22Rv1 (cell line): ENCODE measurements around the gene MTX1.

Experiments used
- H3K27ac ChIP-seq: fragments of 450-650 bp; 2 replicates; pipeline ENCODE4 v1.5.1; 2017
- CTCF ChIP-seq: fragments of 450-650 bp; IDR thresholded peaks from 2 replicates; pipeline ENCODE4 v1.5.1; 2017; ENCODE audit warnings: mild to moderate bottlenecking
- ZFX ChIP-seq: fragments of 450-650 bp; IDR thresholded peaks from 2 replicates; pipeline ENCODE4 v1.6.1; 2017; ENCODE audit warnings: antibody characterized with exemption, borderline replicate concordance

Gene MTX1

GRCh38 chr1:155195201-155196102, 13.0 kb upstream of the MTX1 start:
- TF ChIP-seq ZFX: no peak
- TF ChIP-seq CTCF: no peak
- H3K27ac ChIP-seq: peak overlapping the region; percentile 93

DNA sequence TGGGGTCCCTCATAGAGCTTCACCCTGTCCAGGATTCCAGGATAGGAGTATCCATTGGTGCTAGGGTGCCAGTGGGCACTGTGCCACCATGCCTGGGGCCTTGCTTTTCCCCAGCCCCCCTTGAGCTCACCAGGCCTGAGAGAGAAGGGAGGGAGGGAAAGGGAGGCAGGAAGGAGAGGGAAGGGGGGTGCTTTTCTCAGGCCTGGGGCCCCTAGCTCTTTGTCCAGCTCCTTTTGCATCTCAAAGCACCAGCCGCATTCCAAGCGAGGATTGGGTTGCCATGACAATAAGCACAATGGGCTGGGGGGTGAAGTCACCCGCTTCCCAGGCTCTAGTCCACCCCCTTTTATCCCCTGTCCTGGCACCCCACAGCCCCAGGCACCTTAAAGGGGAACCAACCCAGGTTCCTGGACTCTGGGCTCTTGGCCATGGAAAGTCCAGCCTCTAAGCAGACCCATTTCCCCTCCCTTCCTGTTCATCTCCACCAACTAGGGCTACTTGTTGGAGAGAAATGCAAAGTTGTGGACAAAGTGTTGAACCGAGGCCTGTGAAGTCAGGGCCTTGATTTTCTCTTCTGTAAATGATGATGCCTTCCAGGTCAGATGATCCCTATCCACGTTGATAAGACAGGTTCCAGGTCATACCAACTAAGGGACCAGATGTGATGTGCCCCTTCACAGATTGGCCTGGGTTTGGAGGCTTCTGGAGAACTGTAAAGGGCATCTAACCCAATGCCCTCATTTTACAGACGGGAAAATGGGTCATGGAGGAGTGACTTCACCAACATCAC, 12.2 kb upstream of the MTX1 start:
- peak overlapping the region; percentile 93; the same call in 1 of the 2 replicates for H3K27ac ChIP-seq
- no peak for TF ChIP-seq ZFX
- TF ChIP-seq CTCF: no peak

DNA sequence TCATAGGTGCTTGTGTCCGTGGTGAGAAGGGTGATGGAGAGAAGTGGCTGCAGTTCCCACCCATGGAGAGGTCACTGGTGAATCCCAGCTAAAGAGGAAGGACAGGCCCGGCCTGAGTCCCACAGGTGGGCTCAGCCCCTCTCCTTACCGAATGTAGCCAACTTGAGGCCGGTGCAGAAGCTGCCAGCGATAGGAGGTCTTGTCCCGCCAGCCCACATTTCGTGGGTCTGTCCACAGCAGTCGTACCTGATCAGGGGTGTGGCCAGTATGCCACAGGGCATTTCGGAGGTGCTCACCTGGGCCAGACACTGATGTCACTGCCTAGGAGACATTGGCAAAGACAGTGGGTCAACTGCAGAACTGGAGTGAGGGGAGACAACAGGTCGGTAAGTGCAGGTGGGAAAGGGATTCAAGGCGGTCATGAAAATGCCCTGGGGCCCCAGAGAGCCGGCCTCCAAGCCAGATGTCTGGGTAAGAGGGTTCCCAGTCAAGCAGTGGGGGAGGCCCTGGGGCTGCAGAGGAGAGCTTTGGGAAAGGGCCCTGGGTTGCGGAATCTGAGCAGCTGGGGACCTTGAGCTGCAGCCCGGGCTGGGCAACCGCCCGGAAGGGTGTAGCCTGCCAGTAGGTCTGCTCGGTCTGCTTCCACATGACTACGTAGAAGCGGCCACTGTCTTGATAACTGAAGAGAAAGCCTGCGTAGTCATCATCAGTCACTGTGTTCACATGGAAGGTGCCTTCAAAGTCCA, 11.4 kb upstream of the MTX1 start:
- H3K27ac ChIP-seq: no peak overlapping the region
- TF ChIP-seq ZFX: no peak

DNA sequence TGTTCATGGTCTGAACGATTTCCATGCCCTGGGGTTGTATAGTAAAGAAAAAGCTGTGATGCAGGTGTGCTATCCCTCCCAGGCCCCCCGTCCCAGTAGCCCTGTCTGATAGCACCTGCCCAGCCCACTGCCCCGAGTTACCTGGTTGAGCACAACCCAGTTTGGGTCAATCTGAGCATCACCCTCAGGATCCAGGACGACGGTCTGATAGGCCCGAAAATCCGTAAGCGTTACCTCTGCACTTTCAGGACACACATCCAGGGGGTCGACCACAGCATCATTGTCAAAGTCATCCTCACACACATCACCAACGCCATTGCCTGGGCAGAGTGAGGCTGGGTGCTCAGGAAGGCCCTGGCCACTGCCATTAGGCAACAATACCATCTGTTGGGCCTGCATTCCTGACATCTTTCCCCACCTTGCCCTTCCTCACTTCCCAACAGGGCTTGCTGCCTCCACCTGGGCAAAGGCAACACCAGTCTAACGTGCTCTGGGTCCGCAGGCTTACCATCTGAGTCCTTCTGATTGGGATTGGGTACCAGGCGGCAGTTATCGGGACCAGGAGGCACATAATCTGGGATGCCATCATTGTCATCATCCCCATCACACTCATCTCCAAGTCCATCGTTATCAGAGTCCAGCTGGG, 10.5 kb upstream of the MTX1 start:
- H3K27ac ChIP-seq: no peak overlapping the region
- TF ChIP-seq CTCF (no peak), ZFX (no peak)

DNA sequence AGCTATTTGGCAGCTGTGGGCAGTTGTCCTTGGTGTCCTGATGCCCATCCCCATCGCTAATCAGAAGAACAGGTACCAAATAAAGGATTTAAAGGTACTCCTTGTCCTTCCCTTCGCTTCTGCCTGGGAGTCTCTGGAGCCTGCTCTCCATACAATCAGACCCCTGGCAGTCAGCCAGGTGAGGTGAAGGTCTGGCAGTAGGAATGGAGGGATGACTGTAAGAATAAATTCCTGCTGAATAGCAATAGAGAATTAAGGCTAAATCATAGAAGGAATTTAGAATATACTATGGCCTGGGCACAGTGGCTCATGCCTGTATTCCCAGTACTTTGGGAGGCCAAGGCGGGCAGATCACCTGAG, 10.0 kb upstream of the MTX1 start:
- no peak for TF ChIP-seq CTCF
- no peak overlapping the region for H3K27ac ChIP-seq

DNA sequence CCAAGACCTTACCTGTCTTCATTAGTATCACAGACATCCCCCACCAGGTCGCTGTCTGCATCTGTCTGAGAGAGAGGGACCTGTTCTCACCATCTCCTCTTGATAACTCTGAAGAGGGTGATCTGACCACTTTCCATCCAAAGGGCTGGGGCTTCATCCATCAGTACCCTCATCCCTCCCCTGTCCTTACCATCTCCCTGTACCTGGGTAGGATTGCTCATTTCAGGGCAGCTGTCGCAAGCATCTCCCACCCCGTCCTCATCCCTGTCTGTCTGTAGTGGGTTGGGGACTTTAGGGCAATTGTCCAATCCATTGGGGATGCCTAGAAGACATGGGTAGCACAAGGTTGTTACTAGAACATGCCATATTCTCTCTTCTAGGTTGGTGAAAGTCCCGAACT, 8.7 kb upstream of the MTX1 start:
- no peak for TF ChIP-seq CTCF
- TF ChIP-seq ZFX: no peak
- H3K27ac ChIP-seq: no peak overlapping the region

DNA sequence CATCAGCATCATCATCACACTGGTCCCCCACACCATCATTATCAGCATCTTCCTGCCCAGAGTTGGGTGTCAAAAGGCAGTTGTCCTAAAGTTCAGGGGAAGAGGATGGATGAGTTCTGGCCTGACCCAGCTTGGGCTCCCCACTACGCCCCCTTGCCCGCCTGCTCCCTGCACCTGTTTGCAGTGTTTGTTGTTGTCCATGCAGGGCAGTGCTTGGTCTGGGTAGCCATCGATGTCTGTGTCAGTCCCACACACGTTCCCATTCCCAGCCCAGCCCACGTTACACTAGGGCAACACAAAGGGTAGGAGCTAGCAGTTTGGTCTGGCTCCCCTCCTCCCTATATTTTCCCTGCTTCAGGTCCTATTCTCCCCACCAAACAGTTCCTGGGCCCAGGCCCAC, 7.6 kb upstream of the MTX1 start:
- TF ChIP-seq ZFX (no peak), CTCF (no peak)
- H3K27ac ChIP-seq: no peak overlapping the region
